Measurements from ENCODE around the gene PIK3CB. TPM values are rescaled to one million over a fixed set of nuclear protein-coding genes. Genes with fewer than 3 reads are reported as not detected.
"Not testable (repeated sequence)": the region's sequence is repeated elsewhere in the genome, so short reads cannot be mapped to it uniquely, and the experiment has no call there.

PIK3CB gene
- total RNA-seq, 1 experiment from 2014 or later, result 33.6 TPM

GRCh38 chr3:138724443-138724842 is 110.3 kb downstream of the PIK3CB start:
- DNase-seq (ENCODE audit: low read depth, low spot score), result peak; percentile 95
- in situ Hi-C loops (cut with HindIII; ENCODE audit: low pct_unique_long_range_greater_than_20kb, low sequenced_read_pairs), result loop anchor here (25.0 kb wide), 1 partner anchor 188 kb away; no protein-coding TSS in a partner anchor

- DNase-seq (ENCODE audit: low read depth, low spot score), result no peak
- in situ Hi-C loops (cut with HindIII; ENCODE audit: low pct_unique_long_range_greater_than_20kb, low sequenced_read_pairs), result loop anchor here (25.0 kb wide), 1 partner anchor 193 kb away; no protein-coding TSS in a partner anchor
These were observed 115.9 kb downstream of the PIK3CB start for GRCh38 chr3:138718849-138719248.

- in situ Hi-C loops (cut with HindIII; ENCODE audit: low pct_unique_long_range_greater_than_20kb, low sequenced_read_pairs), result loop anchor here (25.0 kb wide), 1 partner anchor 195 kb away; no protein-coding TSS in a partner anchor
- DNase-seq (ENCODE audit: low read depth, low spot score), result no peak
These were observed 117.4 kb downstream of the PIK3CB start for GRCh38 chr3:138717348-138717747.

GRCh38 chr3:138712086-138712485 is 122.6 kb downstream of the PIK3CB start:
- DNase-seq (ENCODE audit: low read depth, low spot score), result no peak
- in situ Hi-C loops (cut with HindIII; ENCODE audit: low pct_unique_long_range_greater_than_20kb, low sequenced_read_pairs), result loop anchor here (25.0 kb wide), 1 partner anchor 200 kb away; no protein-coding TSS in a partner anchor

GRCh38 chr3:138705675-138706074 is 129.1 kb downstream of the PIK3CB start:
- in situ Hi-C loops (cut with HindIII; ENCODE audit: low pct_unique_long_range_greater_than_20kb, low sequenced_read_pairs), result loop anchor here (25.0 kb wide), 1 partner anchor 207 kb away; no protein-coding TSS in a partner anchor
- DNase-seq (ENCODE audit: low read depth, low spot score), result no peak

GRCh38 chr3:138696666-138697370 is 137.9 kb downstream of the PIK3CB start:
- no peak for DNase-seq (ENCODE audit: low read depth, low spot score)
- in situ Hi-C loops (cut with HindIII; ENCODE audit: low pct_unique_long_range_greater_than_20kb, low sequenced_read_pairs), result no loop called here

- in situ Hi-C loops (cut with HindIII; ENCODE audit: low pct_unique_long_range_greater_than_20kb, low sequenced_read_pairs), result no loop called here
- DNase-seq (ENCODE audit: low read depth, low spot score), result no peak
These were observed 140.3 kb downstream of the PIK3CB start for GRCh38 chr3:138694287-138695007.

GRCh38 chr3:138692152-138692551 is 142.6 kb downstream of the PIK3CB start:
- in situ Hi-C loops (cut with HindIII; ENCODE audit: low pct_unique_long_range_greater_than_20kb, low sequenced_read_pairs), result no loop called here
- DNase-seq (ENCODE audit: low read depth, low spot score), result no peak

GRCh38 chr3:138691351-138691750 is 143.4 kb downstream of the PIK3CB start:
- DNase-seq (ENCODE audit: low read depth, low spot score), result peak; percentile 39
- in situ Hi-C loops (cut with HindIII; ENCODE audit: low pct_unique_long_range_greater_than_20kb, low sequenced_read_pairs), result no loop called here

GRCh38 chr3:138690036-138690435 is 144.7 kb downstream of the PIK3CB start:
- in situ Hi-C loops (cut with HindIII; ENCODE audit: low pct_unique_long_range_greater_than_20kb, low sequenced_read_pairs), result no loop called here
- DNase-seq (ENCODE audit: low read depth, low spot score), result no peak

GRCh38 chr3:138688871-138689299 is 145.8 kb downstream of the PIK3CB start:
- peak; percentile 35 for DNase-seq (ENCODE audit: low read depth, low spot score)
- in situ Hi-C loops (cut with HindIII; ENCODE audit: low pct_unique_long_range_greater_than_20kb, low sequenced_read_pairs), result no loop called here

GRCh38 chr3:138687236-138687635 is 147.5 kb downstream of the PIK3CB start:
- in situ Hi-C loops (cut with HindIII; ENCODE audit: low pct_unique_long_range_greater_than_20kb, low sequenced_read_pairs), result no loop called here
- DNase-seq (ENCODE audit: low read depth, low spot score), result no peak

- DNase-seq (ENCODE audit: low read depth, low spot score), result no peak
- in situ Hi-C loops (cut with HindIII; ENCODE audit: low pct_unique_long_range_greater_than_20kb, low sequenced_read_pairs), result no loop called here
These were observed 147.9 kb downstream of the PIK3CB start for GRCh38 chr3:138686771-138687221.

- in situ Hi-C loops (cut with HindIII; ENCODE audit: low pct_unique_long_range_greater_than_20kb, low sequenced_read_pairs), result no loop called here
- no peak for DNase-seq (ENCODE audit: low read depth, low spot score)
These were observed 150.3 kb downstream of the PIK3CB start for GRCh38 chr3:138684396-138684795.

GRCh38 chr3:138682648-138683047 is 152.1 kb downstream of the PIK3CB start:
- in situ Hi-C loops (cut with HindIII; ENCODE audit: low pct_unique_long_range_greater_than_20kb, low sequenced_read_pairs), result no loop called here
- no peak for DNase-seq (ENCODE audit: low read depth, low spot score)

- in situ Hi-C loops (cut with HindIII; ENCODE audit: low pct_unique_long_range_greater_than_20kb, low sequenced_read_pairs), result no loop called here
- DNase-seq (ENCODE audit: low read depth, low spot score), result no peak
These were observed 153.1 kb downstream of the PIK3CB start for GRCh38 chr3:138681463-138682220.

- in situ Hi-C loops (cut with HindIII; ENCODE audit: low pct_unique_long_range_greater_than_20kb, low sequenced_read_pairs), result not testable (repeated sequence)
These were observed 153.8 kb downstream of the PIK3CB start for GRCh38 chr3:138680974-138681373.

GRCh38 chr3:138678874-138679392 is 155.8 kb downstream of the PIK3CB start:
- in situ Hi-C loops (cut with HindIII; ENCODE audit: low pct_unique_long_range_greater_than_20kb, low sequenced_read_pairs), result no loop called here
- DNase-seq (ENCODE audit: low read depth, low spot score), result no peak

More at GRCh38 chr3:138680974-138681373, 153.8 kb downstream of the PIK3CB start:
- not testable (repeated sequence) for DNase-seq (ENCODE audit: low read depth, low spot score)

Data from SK-MEL-5 (cell line).